ENCODE measurements around the gene MTARC1. TPM values are rescaled to one million over a fixed set of nuclear protein-coding genes. Genes with fewer than 3 reads are reported as not detected.

Gene MTARC1
- total RNA-seq (10 to 100 TPM in 4 of 10 donors, 1 to 10 TPM in 6; 4.4 to 24.4 (median 8.4) TPM), polyA plus RNA-seq (10 to 100 TPM in 1 of 2 donors, 1 to 10 TPM in 1; 4.7 to 11.7 TPM)
- long read RNA-seq, donor 1, full-length matches to known transcripts: 2 of 5 reads
- long read RNA-seq, donor 1, partial matches to known transcripts: 0 of 5 reads
- long read RNA-seq, donor 1, other reads (novel, unspliced or antisense): 3 of 5 reads
- long read RNA-seq, donor 2, full-length matches to known transcripts: 1 of 2 reads
- long read RNA-seq, donor 2, partial matches to known transcripts: 0 of 2 reads
- long read RNA-seq, donor 2, other reads (novel, unspliced or antisense): 1 of 2 reads
- long read RNA-seq, donor 3, full-length matches to known transcripts: 45 of 63 reads
- long read RNA-seq, donor 3, partial matches to known transcripts: 6 of 63 reads
- long read RNA-seq, donor 3, other reads (novel, unspliced or antisense): 12 of 63 reads

DNA sequence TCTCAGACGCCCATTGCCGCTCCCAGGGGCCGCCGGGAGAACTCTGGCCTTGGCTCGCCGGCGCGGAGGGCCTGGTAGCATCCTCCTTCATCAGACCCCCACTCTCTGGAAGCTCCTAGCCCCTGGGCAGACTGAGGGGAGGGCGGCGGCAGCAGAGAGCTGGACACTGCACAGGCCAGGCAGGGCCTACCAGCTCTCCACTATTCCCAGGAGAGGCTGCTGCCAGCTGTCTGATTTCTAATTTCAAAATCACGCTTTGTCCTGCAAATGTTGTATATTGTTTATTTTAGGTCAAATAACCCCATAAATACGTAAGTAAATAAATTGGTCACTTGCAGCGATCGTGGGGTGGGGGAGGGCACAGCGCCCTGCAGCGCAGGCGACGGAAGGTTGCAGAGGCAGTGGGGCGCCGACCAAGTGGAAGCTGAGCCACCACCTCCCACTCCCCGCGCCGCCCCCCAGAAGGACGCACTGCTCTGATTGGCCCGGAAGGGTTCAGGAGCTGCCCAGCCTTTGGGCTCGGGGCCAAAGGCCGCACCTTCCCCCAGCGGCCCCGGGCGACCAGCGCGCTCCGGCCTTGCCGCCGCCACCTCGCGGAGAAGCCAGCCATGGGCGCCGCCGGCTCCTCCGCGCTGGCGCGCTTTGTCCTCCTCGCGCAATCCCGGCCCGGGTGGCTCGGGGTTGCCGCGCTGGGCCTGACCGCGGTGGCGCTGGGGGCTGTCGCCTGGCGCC, at the start of gene MTARC1:
Gene MTARC1 (plus strand): TSS at position 577 of the 732 bp plus-strand sequence. CDS start 32 bp downstream, at position 609.
- Histone ChIP-seq H3K4me1 (peaks cover 0 to 42% (median 25%) of the 10 kb centered on the region in 9 donors), H3K27me3 (no peaks in the 10 kb centered on the region), H3K27ac (peak within 1 kb of the TSS in 9 of 10 donors; percentile 33 to 78 (median 71)), H3K9me3 (no peaks in the 10 kb centered on the region), H3K4me3 (peak within 1 kb of the TSS; percentile 19 to 75 (median 64)), H3K36me3 (peaks cover 0 to 35% (median 6%) of the 10 kb centered on the region in 9 donors)
- WGBS, 2 donors: 1 to 2% methylated on average over 45 to 56 of the region's 56 CpGs
- intact Hi-C loops (cut with DNase I): no loop called here
- TF ChIP-seq, protein P1, sequence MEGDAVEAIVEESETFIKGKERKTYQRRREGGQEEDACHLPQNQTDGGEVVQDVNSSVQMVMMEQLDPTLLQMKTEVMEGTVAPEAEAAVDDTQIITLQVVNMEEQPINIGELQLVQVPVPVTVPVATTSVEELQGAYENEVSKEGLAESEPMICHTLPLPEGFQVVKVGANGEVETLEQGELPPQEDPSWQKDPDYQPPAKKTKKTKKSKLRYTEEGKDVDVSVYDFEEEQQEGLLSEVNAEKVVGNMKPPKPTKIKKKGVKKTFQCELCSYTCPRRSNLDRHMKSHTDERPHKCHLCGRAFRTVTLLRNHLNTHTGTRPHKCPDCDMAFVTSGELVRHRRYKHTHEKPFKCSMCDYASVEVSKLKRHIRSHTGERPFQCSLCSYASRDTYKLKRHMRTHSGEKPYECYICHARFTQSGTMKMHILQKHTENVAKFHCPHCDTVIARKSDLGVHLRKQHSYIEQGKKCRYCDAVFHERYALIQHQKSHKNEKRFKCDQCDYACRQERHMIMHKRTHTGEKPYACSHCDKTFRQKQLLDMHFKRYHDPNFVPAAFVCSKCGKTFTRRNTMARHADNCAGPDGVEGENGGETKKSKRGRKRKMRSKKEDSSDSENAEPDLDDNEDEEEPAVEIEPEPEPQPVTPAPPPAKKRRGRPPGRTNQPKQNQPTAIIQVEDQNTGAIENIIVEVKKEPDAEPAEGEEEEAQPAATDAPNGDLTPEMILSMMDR (IDR thresholded peaks at IDR 0.05): peak in 5 of 9 donors; percentile 10 to 51 (median 42)
- peak; percentile 84 to 93 (median 90) for ATAC-seq
- peak; percentile 78 to 85 for DNase-seq

DNA sequence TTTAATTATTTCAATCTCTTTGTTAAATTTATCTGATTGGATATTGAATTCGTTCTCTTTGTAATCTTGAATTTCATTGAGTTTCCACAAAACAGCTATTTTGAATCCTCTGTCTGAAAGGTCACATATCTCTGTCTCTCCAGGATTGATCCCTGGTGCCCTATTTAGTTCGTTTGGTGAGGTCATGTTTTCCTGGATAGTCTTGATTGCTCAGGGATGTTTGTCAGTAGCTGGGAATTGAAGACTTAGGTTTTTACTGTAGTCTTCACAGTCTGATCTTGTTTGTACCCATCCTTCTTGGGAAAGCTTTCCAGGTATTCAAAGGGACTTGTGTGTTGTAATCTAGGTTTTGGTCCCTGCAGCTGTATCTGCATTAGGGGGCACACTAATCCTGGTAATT, 45.4 kb upstream of the MTARC1 start:
- H3K27ac ChIP-seq: no peak overlapping the region
- H3K4me3 ChIP-seq: no peak overlapping the region
- intact Hi-C loops (cut with DNase I): no loop called here
- TF ChIP-seq, protein P1 (IDR thresholded peaks at IDR 0.05): no peak
- no peaks in the 10 kb centered on the region for H3K27me3 ChIP-seq
- DNase-seq: no peak
- H3K36me3 ChIP-seq: no peaks in the 10 kb centered on the region
- H3K4me1 ChIP-seq: peaks cover 0 to under 1% (median 0%) of the 10 kb centered on the region in 9 donors
- ATAC-seq: no peak
- WGBS, 2 donors: 59 to 72% methylated on average over 2 of the region's 2 CpGs
- no peaks in the 10 kb centered on the region for H3K9me3 ChIP-seq

DNA sequence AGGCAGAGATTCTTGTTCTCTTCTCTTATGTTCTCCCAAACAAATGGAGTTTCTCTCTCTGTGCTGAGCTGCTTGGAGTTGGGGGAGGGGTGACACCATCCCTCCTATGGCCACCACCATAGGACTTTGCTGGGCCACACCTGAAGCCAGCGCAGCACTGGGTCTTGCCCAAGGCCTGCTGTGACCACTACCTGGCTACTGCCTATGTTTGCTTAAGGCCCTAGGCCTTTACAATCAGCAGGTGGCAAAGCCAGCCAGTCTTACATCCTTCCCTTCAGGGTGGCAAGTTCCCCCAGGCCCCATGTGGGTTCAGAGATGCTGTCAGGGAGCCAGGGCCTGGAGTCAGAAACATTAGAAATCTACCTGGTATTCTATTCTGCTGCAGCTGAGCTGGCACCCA, 44.9 kb upstream of the MTARC1 start:
- H3K27ac ChIP-seq: no peak overlapping the region
- ATAC-seq (no peak), DNase-seq (no peak)
- peaks cover 0 to 5% (median 0%) of the 10 kb centered on the region in 9 donors for H3K4me1 ChIP-seq
- H3K36me3 ChIP-seq: no peaks in the 10 kb centered on the region
- TF ChIP-seq, protein P1 (IDR thresholded peaks at IDR 0.05): no peak
- 100% methylated on average over 1 of the region's 1 CpG for WGBS, 2 donors
- no peak overlapping the region for H3K4me3 ChIP-seq
- intact Hi-C loops (cut with DNase I): no loop called here
- no peaks in the 10 kb centered on the region for H3K9me3 ChIP-seq
- no peaks in the 10 kb centered on the region for H3K27me3 ChIP-seq

DNA sequence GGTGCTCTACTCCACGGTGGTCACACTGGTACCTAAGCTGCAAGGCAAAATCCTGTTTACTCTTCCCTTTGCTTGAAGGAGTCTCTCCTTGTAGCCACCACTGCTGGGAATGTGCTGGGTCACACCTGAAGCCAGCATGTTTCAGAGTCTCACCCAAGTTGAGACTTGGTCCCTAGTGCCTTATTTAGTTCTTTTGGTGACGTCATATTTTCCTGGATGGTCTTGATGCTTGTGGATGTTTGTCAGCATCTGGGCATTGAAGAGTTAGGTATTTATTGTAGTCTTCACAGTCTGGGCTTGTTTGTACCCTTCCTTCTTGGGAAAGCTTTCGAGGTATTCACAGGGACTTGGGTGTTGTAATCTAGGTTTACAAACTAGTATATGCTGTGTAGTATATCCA, 44.2 kb upstream of the MTARC1 start:
- no peak for ATAC-seq
- no peaks in the 10 kb centered on the region for H3K9me3 ChIP-seq
- intact Hi-C loops (cut with DNase I): no loop called here

More for the DNA sequence above, 44.2 kb upstream of the MTARC1 start:
- H3K27ac ChIP-seq: no peak overlapping the region
- H3K4me3 ChIP-seq: no peak overlapping the region
- no peak for DNase-seq
- peaks cover 0 to 12% (median 3%) of the 10 kb centered on the region in 9 donors for H3K4me1 ChIP-seq
- peaks cover 0 to 3% (median 0%) of the 10 kb centered on the region in 7 donors for H3K27me3 ChIP-seq
- H3K36me3 ChIP-seq: no peaks in the 10 kb centered on the region
- TF ChIP-seq, protein P1 (IDR thresholded peaks at IDR 0.05): no peak
- WGBS, 2 donors: 91 to 92% methylated on average over 3 of the region's 3 CpGs
